HG03571 (cell line): ENCODE data around the gene S100A7A.
"Not testable (repeated sequence)": the region's sequence is repeated elsewhere in the genome, so short reads cannot be mapped to it uniquely, and the experiment has no call there.

ENCODE experiments used
- ATAC-seq: cut with Tn5 transposase; IDR thresholded peaks from one replicate; pipeline ENCODE4 v1.9.1; 2021; ENCODE audit not compliant: unreplicated experiment

Gene S100A7A

GRCh38 chr1:153456396-153456795, 40.1 kb downstream of the S100A7A start:
- ATAC-seq: no peak

GRCh38 chr1:153459655-153460054, 43.3 kb downstream of the S100A7A start:
- ATAC-seq: no peak

DNA sequence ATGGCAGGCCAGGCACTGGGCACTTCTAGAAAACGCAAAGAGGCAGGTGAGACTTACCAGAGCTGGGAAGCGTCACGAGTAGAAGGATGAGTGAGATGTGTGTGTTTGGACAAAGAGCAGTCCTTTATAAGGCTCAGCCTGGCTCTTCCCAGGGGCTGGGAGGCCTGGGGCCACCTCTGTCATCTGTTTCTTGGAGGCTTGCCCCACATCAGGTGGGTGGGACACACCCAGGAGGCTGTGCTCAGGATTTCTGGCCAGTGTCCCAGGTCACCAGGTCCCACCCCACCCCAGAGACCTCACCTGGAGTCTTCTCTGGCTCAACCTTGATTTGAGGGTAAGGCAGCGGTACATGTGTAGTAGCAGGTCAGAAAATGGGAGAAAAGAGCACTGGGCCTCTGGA, 44.2 kb downstream of the S100A7A start, which contains the start of gene S100A7:
S100A7 (minus strand) TSS at position 101 of the 400 bp plus-strand sequence. CDS start 1,638 bp downstream, outside the sequence.
- ATAC-seq: no peak

DNA sequence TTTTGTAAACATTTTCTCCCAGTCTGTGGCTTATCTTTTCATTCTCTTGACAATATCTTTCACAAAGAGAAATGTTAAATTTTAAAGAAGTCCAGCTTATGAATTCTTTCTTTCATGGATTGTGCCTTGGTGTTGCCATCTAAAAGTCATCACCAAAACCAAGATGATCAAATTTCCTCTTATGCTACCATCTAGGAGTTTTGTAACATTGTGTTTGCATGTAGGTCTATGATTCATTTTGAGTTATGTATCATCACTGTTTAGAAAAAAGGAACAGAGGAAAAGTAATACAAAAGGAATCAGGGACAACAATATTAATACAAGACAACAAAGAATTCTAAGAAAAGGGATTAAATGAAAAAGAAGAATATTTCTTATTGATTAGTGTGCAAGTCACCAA, 46.4 kb downstream of the S100A7A start:
- ATAC-seq: not testable (repeated sequence)

GRCh38 chr1:153465811-153466636, 49.7 kb downstream of the S100A7A start:
- no peak for ATAC-seq

DNA sequence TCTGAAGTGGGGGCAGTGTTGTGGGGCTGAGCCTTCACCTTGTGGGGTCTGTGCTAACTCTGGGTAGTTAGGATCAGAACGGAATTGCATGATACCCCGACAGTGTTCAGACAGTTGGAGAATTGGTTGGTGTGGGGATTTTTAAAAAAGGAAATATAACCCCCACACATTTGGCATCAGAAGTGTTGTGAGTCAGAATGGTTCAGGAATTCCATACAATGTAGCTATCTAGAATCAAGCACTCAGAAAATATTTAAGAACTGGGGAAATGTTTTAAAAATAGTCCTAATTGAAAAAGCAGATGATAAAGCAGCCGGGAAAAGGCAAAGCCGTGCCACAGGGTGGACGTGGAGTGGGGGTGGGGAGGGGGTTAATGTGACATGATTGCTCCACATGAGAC, 50.6 kb downstream of the S100A7A start:
- no peak for ATAC-seq

- ATAC-seq: no peak
Measured at GRCh38 chr1:153470707-153471106, 54.4 kb downstream of the S100A7A start.
